Keratinocyte (primary cell): ENCODE data around the gene LGR4. TPM values are rescaled to one million over a fixed set of nuclear protein-coding genes. Genes with fewer than 3 reads are reported as not detected.

Source experiments
- DNase-seq: peaks from one replicate; pipeline ENCODE4 v3.0.0-alpha.2; 2011; ENCODE audit warnings: low read depth, missing footprints, low spot score
- FAIRE-seq: peaks from 2 replicates; lab custom pipeline; 2011; peaks lifted over from hg19 to GRCh38; lab: Jason Lieb, UNC
- H2AFZ ChIP-seq: 2 replicates; pipeline ENCODE4 v1.6.0; 2012; ENCODE audit warnings: low read length, control low read depth, inconsistent platforms; ENCODE audit not compliant: control insufficient read depth
- H3K27ac ChIP-seq: 2 replicates; pipeline ENCODE4 v1.5.1; 2011; ENCODE audit warnings: low read length; ENCODE audit not compliant: control insufficient read depth, insufficient read depth
- H3K27me3 ChIP-seq: 3 replicates; pipeline ENCODE4 v1.6.0; 2011; ENCODE audit warnings: low read length; ENCODE audit not compliant: control insufficient read depth, insufficient read depth; ENCODE audit errors: extremely low read depth
- H3K36me3 ChIP-seq, 2 experiments: 2 replicates in 1 of 2; 3 replicates in 1 of 2; pipeline ENCODE4 v1.5.1; 2011; ENCODE audit warnings: low read length in 2 of 2, mild to moderate bottlenecking in 1 of 2; ENCODE audit not compliant: control insufficient read depth in 2 of 2, insufficient read depth in 2 of 2; ENCODE audit errors: extremely low read depth in 1 of 2
- H3K4me1 ChIP-seq: 3 replicates; pipeline ENCODE4 v1.5.1; 2011; ENCODE audit warnings: low read length; ENCODE audit not compliant: control insufficient read depth, insufficient read depth; ENCODE audit errors: extremely low read depth
- H3K4me2 ChIP-seq: 3 replicates; pipeline ENCODE4 v1.6.0; 2011; ENCODE audit warnings: low read depth, low read length; ENCODE audit not compliant: control insufficient read depth, insufficient read depth; ENCODE audit errors: extremely low read depth
- H3K4me3 ChIP-seq, 3 experiments: fragments of 200-600 bp in 1 of 3; sonication (generic) in 1 of 3; 2 replicates in 2 of 3; 3 replicates in 1 of 3; pipeline ENCODE4 v1.5.1; 2011 to 2016; ENCODE audit warnings: low read length in 3 of 3, mild to moderate bottlenecking in 3 of 3, control low read depth in 2 of 3, inconsistent platforms in 1 of 3, low read depth in 1 of 3, mixed read lengths in 1 of 3, mixed run types in 1 of 3, moderate library complexity in 1 of 3; ENCODE audit not compliant: control insufficient read depth in 2 of 3, insufficient read depth in 2 of 3; ENCODE audit errors: extremely low read depth in 1 of 3
- H3K79me2 ChIP-seq: 2 replicates; pipeline ENCODE4 v1.6.0; 2012; ENCODE audit warnings: low read length; ENCODE audit not compliant: control insufficient read depth, insufficient read depth
- H3K9ac ChIP-seq: 3 replicates; pipeline ENCODE4 v1.6.0; 2011; ENCODE audit warnings: low read length; ENCODE audit not compliant: control insufficient read depth, insufficient read depth; ENCODE audit errors: extremely low read depth
- H3K9me1 ChIP-seq: 3 replicates; pipeline ENCODE4 v1.6.0; 2011; ENCODE audit warnings: low read length; ENCODE audit not compliant: control insufficient read depth, insufficient read depth; ENCODE audit errors: extremely low read depth
- H3K9me3 ChIP-seq: 2 replicates; pipeline ENCODE4 v1.5.1; 2012; ENCODE audit warnings: low read depth, low read length; ENCODE audit not compliant: control insufficient read depth
- H4K20me1 ChIP-seq: 3 replicates; pipeline ENCODE4 v1.6.0; 2011; ENCODE audit warnings: low read length; ENCODE audit not compliant: control insufficient read depth, insufficient read depth; ENCODE audit errors: extremely low read depth
- EZH2 ChIP-seq: IDR thresholded peaks from one replicate; pipeline ENCODE4 v1.6.1; 2012; ENCODE audit warnings: inconsistent platforms, mild to moderate bottlenecking, low read length, moderate library complexity
- dilution Hi-C: fragments of 300-500 bp; cut with MboI; formaldehyde crosslinking; loops from one replicate; pipeline ENCODE4 v1.7.0; 2020; ENCODE audit warnings: low sequenced_read_pairs; ENCODE audit not compliant: extremely low pct_ligation_motif_present
- polyA plus RNA-seq, 5 experiments: library from polyadenylated mRNA; depleted of rRNA in 3 of 5; stranded (reverse) in 3 of 5; stranded (forward) in 1 of 5; unstranded in 1 of 5; fragments of >200 nt; gene quantifications; 1 replicate in 1 of 5; 2 replicates in 3 of 5; 3 replicates in 1 of 5; pipeline versions ENCODE4 v1.2.1 to v1.2.3, GENCODE V29; 2011 to 2012; ENCODE audit warnings: missing spikeins in 2 of 5, low read depth in 1 of 5, low replicate concordance in 1 of 5
- TF ChIP-seq, protein P1 (sequence below), 3 experiments: IDR thresholded peaks in 1 of 3; conservative IDR thresholded peaks in 1 of 3; optimal IDR thresholded peaks in 1 of 3; 2 replicates in 2 of 3; 3 replicates in 1 of 3; pipeline versions ENCODE3 to v1.5.1; 2011; ENCODE audit warnings: low read length in 3 of 3, mild to moderate bottlenecking in 3 of 3, moderate library complexity in 2 of 3, control low read depth in 1 of 3, inconsistent platforms in 1 of 3; ENCODE audit not compliant: insufficient read depth in 2 of 3; ENCODE audit errors: extremely low read depth in 1 of 3

The LGR4 gene
- polyA plus RNA-seq, 1 donor (not counting 4 experiments of a cell fraction or from before 2014, with no cell fraction given), result 49.7 TPM

GRCh38 chr11:27514076-27514475 lies 41.5 kb upstream of the LGR4 start:
- no peak overlapping the region for H3K9ac ChIP-seq
- H3K4me1 ChIP-seq, result no peaks in the 10 kb centered on the region
- no peak overlapping the region for H2AFZ ChIP-seq
- no peak overlapping the region for H3K27ac ChIP-seq
- FAIRE-seq, result no peak
- no peaks in the 10 kb centered on the region for H3K9me1 ChIP-seq
- no peaks in the 10 kb centered on the region for H3K27me3 ChIP-seq
- no peaks in the 10 kb centered on the region for H4K20me1 ChIP-seq
- H3K4me3 ChIP-seq, result no peak overlapping the region
- DNase-seq, result no peak
- no peaks in the 10 kb centered on the region for H3K79me2 ChIP-seq
- peak overlapping the region; percentile 9 for H3K4me2 ChIP-seq
- H3K9me3 ChIP-seq, result no peaks in the 10 kb centered on the region
- dilution Hi-C loops, result no loop called here
- no peaks in the 10 kb centered on the region for H3K36me3 ChIP-seq
- TF ChIP-seq, protein P1, sequence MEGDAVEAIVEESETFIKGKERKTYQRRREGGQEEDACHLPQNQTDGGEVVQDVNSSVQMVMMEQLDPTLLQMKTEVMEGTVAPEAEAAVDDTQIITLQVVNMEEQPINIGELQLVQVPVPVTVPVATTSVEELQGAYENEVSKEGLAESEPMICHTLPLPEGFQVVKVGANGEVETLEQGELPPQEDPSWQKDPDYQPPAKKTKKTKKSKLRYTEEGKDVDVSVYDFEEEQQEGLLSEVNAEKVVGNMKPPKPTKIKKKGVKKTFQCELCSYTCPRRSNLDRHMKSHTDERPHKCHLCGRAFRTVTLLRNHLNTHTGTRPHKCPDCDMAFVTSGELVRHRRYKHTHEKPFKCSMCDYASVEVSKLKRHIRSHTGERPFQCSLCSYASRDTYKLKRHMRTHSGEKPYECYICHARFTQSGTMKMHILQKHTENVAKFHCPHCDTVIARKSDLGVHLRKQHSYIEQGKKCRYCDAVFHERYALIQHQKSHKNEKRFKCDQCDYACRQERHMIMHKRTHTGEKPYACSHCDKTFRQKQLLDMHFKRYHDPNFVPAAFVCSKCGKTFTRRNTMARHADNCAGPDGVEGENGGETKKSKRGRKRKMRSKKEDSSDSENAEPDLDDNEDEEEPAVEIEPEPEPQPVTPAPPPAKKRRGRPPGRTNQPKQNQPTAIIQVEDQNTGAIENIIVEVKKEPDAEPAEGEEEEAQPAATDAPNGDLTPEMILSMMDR (optimal IDR thresholded peaks at IDR 0.05 in 1 of 3, IDR thresholded peaks at IDR 0.05 in 1 of 3, conservative IDR thresholded peaks at IDR 0.05 in 1 of 3; ENCODE audit: extremely low read depth in 1 of 3, insufficient read depth in 2 of 3, low read length in 3 of 3), result no peak
- no peak for TF ChIP-seq EZH2

DNA sequence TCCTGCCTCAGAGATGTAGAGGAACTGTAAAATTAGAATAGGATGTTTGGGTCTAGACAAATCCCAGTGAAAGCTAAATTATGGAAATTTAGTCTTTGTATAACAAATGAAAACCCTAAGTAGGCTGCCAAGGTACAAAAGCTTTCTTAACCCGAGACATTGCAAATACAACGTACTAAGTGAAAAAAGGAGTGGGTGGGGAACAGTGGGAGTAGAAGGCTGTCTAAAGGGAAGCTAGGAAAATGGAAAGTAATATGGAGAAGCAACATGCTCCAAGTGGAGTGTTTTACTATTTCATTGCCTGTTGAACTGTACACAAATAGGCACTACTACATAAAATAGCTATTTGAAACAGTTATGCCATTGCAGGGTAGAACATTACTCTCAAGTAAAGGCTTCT lies 40.8 kb upstream of the LGR4 start:
- no peaks in the 10 kb centered on the region for H3K79me2 ChIP-seq
- H3K4me3 ChIP-seq, result no peak overlapping the region
- TF ChIP-seq, protein P1 (optimal IDR thresholded peaks at IDR 0.05 in 1 of 3, IDR thresholded peaks at IDR 0.05 in 1 of 3, conservative IDR thresholded peaks at IDR 0.05 in 1 of 3; ENCODE audit: extremely low read depth in 1 of 3, insufficient read depth in 2 of 3, low read length in 3 of 3), result no peak
- no peak for TF ChIP-seq EZH2
- no peaks in the 10 kb centered on the region for H3K9me3 ChIP-seq
- no peaks in the 10 kb centered on the region for H3K36me3 ChIP-seq
- no peak overlapping the region for H3K27ac ChIP-seq
- H4K20me1 ChIP-seq, result no peaks in the 10 kb centered on the region
- H2AFZ ChIP-seq, result no peak overlapping the region
- DNase-seq (no peak), FAIRE-seq (no peak)
- dilution Hi-C loops, result no loop called here
- no peaks in the 10 kb centered on the region for H3K27me3 ChIP-seq
- no peak overlapping the region for H3K9ac ChIP-seq
- no peaks in the 10 kb centered on the region for H3K9me1 ChIP-seq
- no peaks in the 10 kb centered on the region for H3K4me1 ChIP-seq
- no peak overlapping the region for H3K4me2 ChIP-seq
